Heart left ventricle (tissue), 16 donors: ENCODE data around the gene NUAK1. TPM values are rescaled to one million over a fixed set of nuclear protein-coding genes. Genes with fewer than 3 reads are reported as not detected.

Experiments used
- ATAC-seq, 4 donors: fragments of 200-7000 bp; cut with Tn5 transposase; one replicate each; pipeline ENCODE4 v1.9.1; 2020 to 2022; ENCODE audit warnings: moderate library complexity in 4 of 4, mild to moderate bottlenecking in 3 of 4, moderate number of reproducible peaks in 1 of 4
- DNase-seq, 5 donors: peaks; one replicate each; pipeline ENCODE4 v3.0.0-alpha.2; 2020
- H3K27ac ChIP-seq, 12 donors: fragments of 200-600 bp; sonication (generic) in 4 of 12; one replicate each; pipeline versions ENCODE4 v1.5.0 to v1.8.0; 2016 to 2022; ENCODE audit warnings: mild to moderate bottlenecking in 2 of 12
- H3K27me3 ChIP-seq, 9 donors: fragments of 200-600 bp; sonication (generic) in 2 of 9; one replicate each; pipeline versions ENCODE4 v1.5.1 to v1.8.0; 2016 to 2022; ENCODE audit warnings: mild to moderate bottlenecking in 3 of 9
- H3K36me3 ChIP-seq, 9 donors: fragments of 200-600 bp; sonication (generic) in 2 of 9; one replicate each; pipeline versions ENCODE4 v1.5.0 to v1.8.0; 2018 to 2022; ENCODE audit warnings: mild to moderate bottlenecking in 2 of 9
- H3K4me1 ChIP-seq, 12 donors: fragments of 200-600 bp; sonication (generic) in 4 of 12; one replicate each; pipeline versions ENCODE4 v1.5.0 to v1.8.0; 2016 to 2022; ENCODE audit warnings: mild to moderate bottlenecking in 3 of 12
- H3K4me3 ChIP-seq, 12 donors: fragments of 200-600 bp; sonication (generic) in 4 of 12; one replicate each; pipeline versions ENCODE4 v1.5.0 to v1.8.0; 2017 to 2022; ENCODE audit warnings: mild to moderate bottlenecking in 9 of 12, moderate library complexity in 4 of 12
- H3K9me3 ChIP-seq, 12 donors: fragments of 200-600 bp; sonication (generic) in 4 of 12; one replicate each; pipeline versions ENCODE4 v1.5.0 to v1.8.0; 2016 to 2022; ENCODE audit warnings: mild to moderate bottlenecking in 1 of 12
- POLR2A ChIP-seq, 2 donors: fragments of 450-650 bp; IDR thresholded peaks; one replicate each; pipeline ENCODE4 v1.6.1; 2017; ENCODE audit warnings: antibody characterized with exemption in 2 of 2, mild to moderate bottlenecking in 2 of 2, moderate library complexity in 2 of 2
- WGBS, 4 donors: extraction: QIAGEN DNeasy Blood & Tissue Kit in 2 of 4; methylation state at CpG; one replicate each; pipeline versions ENCODE4 v1.1.5 to v1.1.7; 2013 to 2018; 5-methylcytosine and 5-hydroxymethylcytosine counted together
- intact Hi-C, 10 donors: fragments of 100-400 bp; cut with DNase I; formaldehyde crosslinking; loops; one replicate each; pipeline versions ENCODE4 v1.11.1 to v1.14.2; 2022
- polyA plus RNA-seq, 2 donors: library from polyadenylated mRNA; stranded (reverse); fragments of 200-250 nt; gene quantifications; one replicate each; pipeline ENCODE4 v1.2.3, GENCODE V29; 2013
- total RNA-seq, 9 donors: library from RNA; depleted of rRNA in 2 of 9; stranded (reverse); fragments of >200 nt in 2 of 9; fragmentation: NEBNext Ultra II Directional in 3 of 9; extraction: Animal tissue kit (Norgen Biotek cat#: 25700) in 3 of 9; gene quantifications; one replicate each; pipeline versions ENCODE4 v1.1.0 to v1.2.4, GENCODE V29; 2016 to 2023
- TF ChIP-seq, protein P1 (sequence below), 12 donors: fragments of 200-600 bp; sonication (generic) in 4 of 12; IDR thresholded peaks; one replicate each; pipeline versions ENCODE4 v1.5.0 to v1.8.0; 2018 to 2022; ENCODE audit warnings: antibody characterized with exemption in 12 of 12, mild to moderate bottlenecking in 5 of 12
- donor health status: ischemic (EF 13 %, LVEDD 7.1; RV severe dilation, severe dysfunction).
- donor health status: healthy with polysubstance abuse.
- donor health status: DM: no; HTN: yes; CAD: no.
- donor health status: DM: no; HTN: no; CAD: no.
- donor health status: ischemic (EF 25% LVEDD 6.9; RV normal size, moderate dysfunction).
- donor health status: ischemic (EF 25% LVEDD 5.7; RV mildly dilated, moderate dysfunction).
- donor health status: healthy.
- donor health status: DM: yes; HTN: yes; CAD: no.
- donor health status: ischemic (EF 35%, LVEDD 5.7; RV mildly dilated, moderate dysfunction).
- donor health status: nonischemic (EF 11% LVEDD 7.7; RV severe dilation, severe dysfunction).
- donor health status: DM: yes; HTN: yes; CAD: no.
- donor health status: PGD.
- donor health status: ischemic (EF 29% LVEDD 5.4; RV normal size, mild dysfunction).
- donor health status: nonischemic (EF 23%, LVEDD 6.1; RV moderate dilation, normal function).

The NUAK1 gene
- total and polyA plus RNA-seq, 11 donors: 10.5 to 50.7 (median 39.4) TPM

GRCh38 chr12:106046947-106047346, 91.8 kb downstream of the NUAK1 start:
- no peak overlapping the region for H3K4me3 ChIP-seq
- intact Hi-C loops: no loop called here
- TF ChIP-seq, protein P1, sequence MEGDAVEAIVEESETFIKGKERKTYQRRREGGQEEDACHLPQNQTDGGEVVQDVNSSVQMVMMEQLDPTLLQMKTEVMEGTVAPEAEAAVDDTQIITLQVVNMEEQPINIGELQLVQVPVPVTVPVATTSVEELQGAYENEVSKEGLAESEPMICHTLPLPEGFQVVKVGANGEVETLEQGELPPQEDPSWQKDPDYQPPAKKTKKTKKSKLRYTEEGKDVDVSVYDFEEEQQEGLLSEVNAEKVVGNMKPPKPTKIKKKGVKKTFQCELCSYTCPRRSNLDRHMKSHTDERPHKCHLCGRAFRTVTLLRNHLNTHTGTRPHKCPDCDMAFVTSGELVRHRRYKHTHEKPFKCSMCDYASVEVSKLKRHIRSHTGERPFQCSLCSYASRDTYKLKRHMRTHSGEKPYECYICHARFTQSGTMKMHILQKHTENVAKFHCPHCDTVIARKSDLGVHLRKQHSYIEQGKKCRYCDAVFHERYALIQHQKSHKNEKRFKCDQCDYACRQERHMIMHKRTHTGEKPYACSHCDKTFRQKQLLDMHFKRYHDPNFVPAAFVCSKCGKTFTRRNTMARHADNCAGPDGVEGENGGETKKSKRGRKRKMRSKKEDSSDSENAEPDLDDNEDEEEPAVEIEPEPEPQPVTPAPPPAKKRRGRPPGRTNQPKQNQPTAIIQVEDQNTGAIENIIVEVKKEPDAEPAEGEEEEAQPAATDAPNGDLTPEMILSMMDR (IDR thresholded peaks at IDR 0.05): no peak
- no peak for TF ChIP-seq POLR2A (IDR thresholded peaks at IDR 0.05)
- H3K27me3 ChIP-seq: no peaks in the 10 kb centered on the region
- H3K4me1 ChIP-seq: peaks cover 0 to 20% (median 3%) of the 10 kb centered on the region in 12 donors
- no peaks in the 10 kb centered on the region for H3K9me3 ChIP-seq
- 93 to 100% (median 96%) methylated on average over 2 of the region's 2 CpGs for WGBS, 4 donors
- H3K27ac ChIP-seq: no peak overlapping the region
- no peaks in the 10 kb centered on the region for H3K36me3 ChIP-seq
- ATAC-seq (no peak), DNase-seq (no peak)

GRCh38 chr12:106046301-106046846, 92.4 kb downstream of the NUAK1 start:
- Histone ChIP-seq H3K27me3 (no peaks in the 10 kb centered on the region), H3K4me3 (no peak overlapping the region), H3K4me1 (peaks cover 0 to 20% (median 3%) of the 10 kb centered on the region in 12 donors), H3K9me3 (no peaks in the 10 kb centered on the region), H3K36me3 (no peaks in the 10 kb centered on the region), H3K27ac (no peak overlapping the region)
- ATAC-seq: peak in 3 of 4 donors; percentile 22 to 41 (median 34)
- DNase-seq: no peak
- 55 to 70% (median 64%) methylated on average over 4 of the region's 4 CpGs for WGBS, 4 donors
- TF ChIP-seq, protein P1 (IDR thresholded peaks at IDR 0.05): no peak
- intact Hi-C loops: no loop called here

- H3K27ac ChIP-seq: no peak overlapping the region
- intact Hi-C loops: no loop called here
- peaks cover 0 to 20% (median 3%) of the 10 kb centered on the region in 12 donors for H3K4me1 ChIP-seq
- no peaks in the 10 kb centered on the region for H3K27me3 ChIP-seq
- DNase-seq: no peak
- TF ChIP-seq, protein P1 (IDR thresholded peaks at IDR 0.05): no peak
- TF ChIP-seq POLR2A (IDR thresholded peaks at IDR 0.05): no peak
- H3K4me3 ChIP-seq: no peak overlapping the region
- no peak for ATAC-seq
- WGBS, 4 donors: 68 to 79% (median 74%) methylated on average over 4 of the region's 4 CpGs
- no peaks in the 10 kb centered on the region for H3K9me3 ChIP-seq
- H3K36me3 ChIP-seq: no peaks in the 10 kb centered on the region
Observed at GRCh38 chr12:106045251-106045674, 93.5 kb downstream of the NUAK1 start.

GRCh38 chr12:106044773-106045172, 94.0 kb downstream of the NUAK1 start:
- Histone ChIP-seq H3K9me3 (no peaks in the 10 kb centered on the region), H3K36me3 (no peaks in the 10 kb centered on the region), H3K27ac (no peak overlapping the region), H3K27me3 (no peaks in the 10 kb centered on the region), H3K4me3 (no peak overlapping the region), H3K4me1 (peaks cover 0 to 20% (median 3%) of the 10 kb centered on the region in 12 donors)
- WGBS, 4 donors: 23 to 29% (median 29%) methylated on average over 2 of the region's 2 CpGs
- intact Hi-C loops: no loop called here
- ATAC-seq: peak in 1 of 4 donors; percentile 18
- DNase-seq: no peak
- TF ChIP-seq POLR2A (IDR thresholded peaks at IDR 0.05): no peak
- TF ChIP-seq, protein P1 (IDR thresholded peaks at IDR 0.05): no peak
